Duodenal mucosa (tissue), 2 donors: ENCODE results near the gene CATSPER4.

Experiments used
- H3K27ac ChIP-seq: one replicate; pipeline ENCODE4 v1.7.0; 2013; ENCODE audit warnings: low read depth, low read length
- H3K27me3 ChIP-seq, 2 donors: one replicate each; pipeline ENCODE4 v1.7.0; 2013; ENCODE audit warnings: low read length in 2 of 2, control low read depth in 1 of 2; ENCODE audit not compliant: insufficient read depth in 2 of 2, control insufficient read depth in 1 of 2
- H3K36me3 ChIP-seq, 2 donors: one replicate each; pipeline ENCODE4 v1.7.0; 2013; ENCODE audit warnings: low read length in 2 of 2, control low read depth in 1 of 2; ENCODE audit not compliant: insufficient read depth in 2 of 2, control insufficient read depth in 1 of 2
- H3K4me1 ChIP-seq, 2 donors: one replicate each; pipeline ENCODE4 v1.7.0; 2013; ENCODE audit warnings: low read length in 2 of 2, control low read depth in 1 of 2; ENCODE audit not compliant: insufficient read depth in 2 of 2, control insufficient read depth in 1 of 2
- H3K4me3 ChIP-seq, 2 donors: one replicate each; pipeline ENCODE4 v1.7.0; 2013; ENCODE audit warnings: low read length in 2 of 2, low read depth in 1 of 2
- H3K9ac ChIP-seq, 2 donors: one replicate each; pipeline ENCODE4 v1.7.0; 2013; ENCODE audit warnings: low read length in 2 of 2, low read depth in 1 of 2
- H3K9me3 ChIP-seq, 2 donors: one replicate each; pipeline ENCODE4 v1.7.0; 2013; ENCODE audit warnings: low read length in 2 of 2, control low read depth in 1 of 2; ENCODE audit not compliant: control insufficient read depth in 1 of 2

Gene CATSPER4

DNA sequence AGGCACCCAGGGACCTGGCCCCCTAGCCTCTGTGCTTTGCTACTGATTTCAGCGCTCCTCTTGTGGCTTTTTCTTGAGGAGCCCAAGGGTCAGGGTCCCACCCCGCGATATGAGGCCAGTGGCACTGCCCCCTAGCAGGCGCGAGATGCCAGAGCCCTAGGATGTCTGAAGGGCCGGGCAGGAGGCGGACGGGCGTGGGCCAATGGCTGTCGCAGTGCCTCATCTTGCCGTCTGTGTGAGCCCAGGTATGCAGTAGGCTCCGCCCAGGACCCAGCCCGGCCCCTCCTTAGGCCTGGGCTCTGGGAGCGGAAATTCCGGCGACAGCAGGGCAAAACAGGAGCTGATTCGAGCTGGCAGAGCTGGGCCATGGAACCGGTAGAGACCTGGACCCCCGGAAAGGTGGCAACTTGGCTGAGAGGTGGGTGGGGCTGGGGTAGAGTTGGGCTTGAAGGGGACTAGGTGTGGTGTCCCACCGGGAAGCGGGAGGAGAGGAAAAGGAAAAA is 13.2 kb upstream of the CATSPER4 start, which contains the start of gene CNKSR1:
Gene CNKSR1 (plus strand): TSS at position 310 of the 503 bp plus-strand sequence. CDS start 57 bp downstream, at position 367.
- Histone ChIP-seq H3K9me3 (no peaks in the 10 kb centered on the region), H3K4me3 (peak within 1 kb of the TSS; percentile 62 to 66), H3K27me3 (no peaks in the 10 kb centered on the region), H3K4me1 (peaks cover 3 to 10% of the 10 kb centered on the region in 2 donors), H3K27ac (peak within 1 kb of the TSS; percentile 62), H3K36me3 (peaks cover 0 to 12% of the 10 kb centered on the region in 2 donors), H3K9ac (peak within 1 kb of the TSS; percentile 60 to 65)

DNA sequence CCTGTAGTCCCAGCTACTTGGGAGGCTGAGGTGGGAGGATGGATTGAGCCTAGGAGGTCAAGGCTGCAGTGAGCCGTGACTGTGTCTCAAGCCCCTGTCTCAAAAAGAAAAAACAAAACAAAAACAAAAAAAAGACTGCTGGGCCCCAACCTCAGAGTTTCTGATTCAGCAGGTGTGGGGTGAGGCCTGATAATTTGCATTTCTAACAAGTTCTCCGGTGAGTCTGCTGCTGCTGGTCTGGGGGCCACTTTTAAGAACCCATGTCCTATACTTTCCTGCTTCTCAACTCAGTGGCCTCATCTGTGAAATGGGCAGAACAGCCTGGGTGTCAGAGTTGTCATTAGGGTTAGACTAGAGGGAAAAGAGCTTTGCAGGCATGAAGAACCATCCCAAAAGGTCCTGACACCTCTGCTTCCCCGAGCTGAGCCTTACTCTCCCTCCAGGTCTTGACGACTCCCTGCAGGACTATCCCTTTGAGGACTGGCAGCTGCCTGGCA is 10.3 kb upstream of the CATSPER4 start:
- Histone ChIP-seq H3K36me3 (peaks cover 0 to 31% of the 10 kb centered on the region in 2 donors), H3K4me3 (no peak overlapping the region), H3K9ac (no peak overlapping the region), H3K27me3 (no peaks in the 10 kb centered on the region), H3K27ac (no peak overlapping the region), H3K4me1 (peaks cover 3 to 10% of the 10 kb centered on the region in 2 donors), H3K9me3 (no peaks in the 10 kb centered on the region)

DNA sequence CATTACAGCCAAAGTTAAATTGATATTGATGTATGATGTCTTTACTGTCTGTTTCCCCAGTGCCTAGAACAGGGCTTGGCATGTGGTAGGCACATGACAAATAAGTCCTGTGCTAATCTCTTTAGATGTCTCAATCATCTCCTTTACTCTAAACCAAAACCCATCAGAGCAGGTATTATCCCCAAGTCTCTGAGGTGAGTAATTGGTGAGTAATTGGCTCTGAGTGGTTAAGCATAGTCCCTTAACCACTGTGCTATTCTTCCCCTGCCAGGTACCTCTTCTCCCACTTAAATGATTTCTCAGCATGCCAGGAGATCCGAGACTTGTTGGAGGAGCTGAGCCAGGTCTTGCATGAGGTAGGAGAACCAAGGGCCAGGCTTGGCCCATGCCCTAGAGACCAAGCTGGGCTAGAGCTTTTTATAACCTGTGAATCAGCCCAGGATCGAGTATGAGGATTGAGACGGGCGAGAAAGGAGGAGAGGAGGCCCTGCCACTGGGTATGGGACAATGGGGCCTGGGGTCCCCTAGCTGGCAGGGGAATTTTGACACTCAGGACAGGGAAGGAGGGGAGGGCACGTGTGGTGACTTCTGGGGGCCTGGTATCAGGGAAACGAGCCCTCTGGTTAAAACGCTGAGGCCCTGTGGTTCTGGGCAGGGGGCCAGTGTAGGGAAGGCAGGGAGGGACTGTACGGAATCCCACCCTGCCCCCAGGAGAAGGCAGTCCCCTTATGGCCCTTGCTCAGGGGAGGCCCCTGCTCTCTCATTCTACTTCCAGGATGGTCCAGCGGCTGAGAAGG is 8.6 kb upstream of the CATSPER4 start:
- Histone ChIP-seq H3K4me3 (no peak overlapping the region), H3K36me3 (peaks cover 0 to 32% of the 10 kb centered on the region in 2 donors), H3K4me1 (peaks cover 3 to 10% of the 10 kb centered on the region in 2 donors), H3K27ac (no peak overlapping the region), H3K27me3 (no peaks in the 10 kb centered on the region), H3K9me3 (no peaks in the 10 kb centered on the region), H3K9ac (no peak overlapping the region)

DNA sequence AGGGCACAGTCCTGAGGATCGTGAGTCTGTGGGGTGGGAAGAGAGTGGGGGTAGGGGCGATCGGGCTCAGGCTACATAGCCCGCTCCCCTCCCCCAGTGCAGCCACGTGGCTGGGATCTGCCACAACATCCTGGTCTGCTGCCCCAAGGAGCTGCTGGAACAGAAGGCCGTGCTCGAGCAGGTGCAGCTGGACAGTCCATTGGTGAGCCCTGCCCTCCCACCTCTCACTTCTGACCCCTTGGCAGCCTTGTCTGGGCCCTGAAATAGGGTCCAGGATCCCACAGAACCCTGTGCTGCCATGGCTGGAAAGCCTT is 8.1 kb upstream of the CATSPER4 start:
- no peaks in the 10 kb centered on the region for H3K9me3 ChIP-seq
- H3K36me3 ChIP-seq = peaks cover 0 to 37% of the 10 kb centered on the region in 2 donors
- H3K27me3 ChIP-seq = no peaks in the 10 kb centered on the region
- no peak overlapping the region for H3K9ac ChIP-seq
- peaks cover 0 to 6% of the 10 kb centered on the region in 2 donors for H3K4me1 ChIP-seq
- no peak overlapping the region for H3K27ac ChIP-seq
- H3K4me3 ChIP-seq = no peak overlapping the region

DNA sequence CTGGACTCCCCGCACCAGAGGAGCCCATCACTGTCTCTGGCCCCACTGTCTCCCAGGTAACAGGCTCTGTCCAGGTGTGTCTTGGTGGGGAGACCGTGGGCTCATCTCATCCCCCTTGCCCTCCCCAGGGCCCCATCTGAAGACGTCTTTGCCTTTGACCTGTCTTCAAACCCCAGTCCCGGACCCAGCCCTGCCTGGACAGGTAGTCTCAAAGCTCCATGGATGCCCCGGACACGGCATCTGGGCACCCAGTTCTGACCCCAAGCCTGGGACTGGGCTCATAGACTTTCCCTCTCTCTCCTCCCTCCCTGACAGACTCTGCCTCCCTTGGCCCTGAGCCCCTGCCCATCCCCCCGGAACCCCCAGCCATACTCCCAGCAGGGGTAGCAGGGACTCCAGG is 6.3 kb upstream of the CATSPER4 start:
- Histone ChIP-seq H3K4me1 (no peaks in the 10 kb centered on the region), H3K36me3 (peaks cover 0 to 51% of the 10 kb centered on the region in 2 donors), H3K27ac (no peak overlapping the region), H3K9me3 (no peaks in the 10 kb centered on the region), H3K4me3 (no peak overlapping the region), H3K9ac (no peak overlapping the region), H3K27me3 (no peaks in the 10 kb centered on the region)

DNA sequence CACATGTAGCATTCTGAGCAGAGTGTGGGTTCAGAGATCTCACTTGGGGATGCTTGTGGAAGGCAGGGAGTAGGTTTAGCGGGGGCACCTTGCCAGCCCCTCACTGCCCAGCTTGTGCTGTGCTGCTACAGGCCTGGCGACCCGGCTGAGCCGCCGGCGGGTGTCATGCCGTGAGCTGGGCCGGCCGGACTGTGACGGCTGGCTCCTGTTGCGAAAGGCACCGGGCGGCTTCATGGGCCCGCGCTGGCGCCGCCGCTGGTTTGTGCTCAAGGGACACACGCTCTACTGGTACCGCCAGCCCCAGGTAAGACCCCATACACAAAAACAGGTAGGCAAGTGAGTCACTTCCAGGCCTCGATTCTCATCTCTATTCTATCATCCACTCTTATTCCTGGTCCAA is 5.5 kb upstream of the CATSPER4 start:
- Histone ChIP-seq H3K27ac (no peak overlapping the region), H3K9ac (no peak overlapping the region), H3K36me3 (peaks cover 0 to 52% of the 10 kb centered on the region in 2 donors), H3K9me3 (no peaks in the 10 kb centered on the region), H3K4me1 (no peaks in the 10 kb centered on the region), H3K4me3 (no peak overlapping the region), H3K27me3 (no peaks in the 10 kb centered on the region)

DNA sequence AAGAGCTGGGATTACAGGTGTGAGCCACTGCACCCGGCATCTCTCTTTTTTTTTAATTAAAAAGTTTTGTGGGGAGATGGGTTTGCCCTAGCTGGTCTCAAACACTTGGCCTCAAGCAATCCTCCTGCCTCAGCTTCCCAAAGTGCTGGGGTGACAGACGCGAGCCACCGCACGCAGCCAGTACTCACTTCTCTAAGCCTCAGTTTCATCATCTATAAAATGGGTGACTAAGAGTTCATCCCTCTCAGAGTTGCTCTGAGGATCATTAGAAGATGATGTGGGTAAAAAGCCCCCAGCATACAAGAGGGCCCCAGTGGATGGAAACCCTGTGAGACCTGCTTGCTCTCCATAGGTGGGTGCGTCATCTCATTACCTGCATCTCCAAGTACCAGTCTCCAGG is 2.5 kb upstream of the CATSPER4 start:
- no peaks in the 10 kb centered on the region for H3K4me1 ChIP-seq
- peaks cover 0 to 34% of the 10 kb centered on the region in 2 donors for H3K36me3 ChIP-seq
- no peak overlapping the region for H3K4me3 ChIP-seq
- no peak overlapping the region for H3K9ac ChIP-seq
- H3K9me3 ChIP-seq = no peaks in the 10 kb centered on the region
- H3K27me3 ChIP-seq = no peaks in the 10 kb centered on the region
- no peak overlapping the region for H3K27ac ChIP-seq

DNA sequence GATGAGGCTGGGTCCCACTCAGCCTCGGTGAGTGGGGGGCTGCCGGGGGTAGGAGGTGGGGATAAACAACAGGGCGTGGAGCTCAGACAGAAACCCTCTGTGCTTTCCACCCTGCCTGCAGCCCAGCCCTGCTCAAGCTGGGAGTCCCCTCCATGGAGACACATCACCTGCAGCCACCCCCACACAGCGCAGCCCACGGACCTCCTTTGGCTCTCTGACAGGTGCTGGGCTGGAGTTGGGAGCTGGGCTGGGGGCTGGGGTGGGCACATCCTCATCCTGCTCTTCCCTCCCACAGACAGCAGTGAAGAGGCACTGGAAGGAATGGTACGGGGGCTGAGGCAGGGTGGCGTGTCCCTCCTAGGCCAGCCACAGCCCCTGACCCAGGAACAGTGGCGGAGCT is 1.9 kb upstream of the CATSPER4 start:
- no peaks in the 10 kb centered on the region for H3K9me3 ChIP-seq
- H3K27me3 ChIP-seq = no peaks in the 10 kb centered on the region
- no peak overlapping the region for H3K4me3 ChIP-seq
- no peak overlapping the region for H3K9ac ChIP-seq
- peaks cover 0 to 29% of the 10 kb centered on the region in 2 donors for H3K36me3 ChIP-seq
- no peak overlapping the region for H3K27ac ChIP-seq
- H3K4me1 ChIP-seq = no peaks in the 10 kb centered on the region

DNA sequence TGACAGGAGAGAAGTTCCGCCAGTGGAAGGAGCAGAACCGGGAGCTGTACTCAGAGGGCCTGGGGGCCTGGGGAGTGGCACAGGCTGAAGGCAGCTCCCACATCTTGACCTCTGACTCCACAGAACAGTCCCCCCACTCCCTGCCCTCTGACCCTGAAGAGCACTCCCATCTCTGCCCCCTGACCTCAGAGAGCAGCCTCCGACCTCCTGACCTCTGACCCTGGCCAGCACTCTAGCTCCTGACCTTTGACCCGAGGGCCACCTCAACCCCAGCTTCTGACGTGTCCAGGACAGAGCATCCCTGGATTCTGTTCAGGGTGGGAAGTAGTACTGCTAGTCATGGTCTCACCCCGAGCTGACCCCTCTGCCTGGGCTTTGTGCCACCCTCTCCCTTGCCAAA is 1.1 kb upstream of the CATSPER4 start:
- Histone ChIP-seq H3K9ac (no peak overlapping the region), H3K36me3 (peaks cover 0 to 28% of the 10 kb centered on the region in 2 donors), H3K4me3 (no peak overlapping the region), H3K27me3 (no peaks in the 10 kb centered on the region), H3K9me3 (no peaks in the 10 kb centered on the region), H3K27ac (no peak overlapping the region), H3K4me1 (no peaks in the 10 kb centered on the region)

DNA sequence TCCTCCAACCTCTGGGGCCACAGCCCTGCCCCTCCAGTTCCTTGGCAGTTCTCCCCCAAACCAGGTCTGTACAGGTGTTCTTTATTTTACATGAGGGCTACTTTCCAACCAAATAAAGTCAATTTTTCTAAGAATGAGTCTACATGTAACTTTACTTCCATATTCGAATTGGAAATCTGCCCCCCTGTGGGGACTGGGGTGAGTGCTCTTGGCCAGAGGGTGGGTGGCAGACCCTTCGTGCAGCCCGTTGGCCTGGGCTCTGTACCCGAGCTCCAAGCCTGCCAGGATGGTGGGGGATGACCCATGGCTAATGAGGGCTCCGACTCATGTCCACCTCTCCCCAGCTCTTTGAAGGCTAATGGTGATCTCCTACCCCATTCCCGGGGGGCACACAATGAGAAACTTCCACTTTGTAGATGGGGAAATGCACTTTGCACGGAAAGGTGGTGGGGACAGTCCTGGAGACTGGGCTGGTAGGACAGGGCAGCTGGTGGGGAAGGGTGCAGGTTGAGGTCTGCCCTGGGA is 589 bp upstream of the CATSPER4 start:
- Histone ChIP-seq H3K27ac (no peak overlapping the region), H3K9ac (no peak overlapping the region), H3K36me3 (peaks cover 0 to 24% of the 10 kb centered on the region in 2 donors), H3K9me3 (no peaks in the 10 kb centered on the region), H3K4me3 (no peak overlapping the region), H3K27me3 (no peaks in the 10 kb centered on the region), H3K4me1 (no peaks in the 10 kb centered on the region)
